ENCODE results near the gene CEP112. TPM values are rescaled to one million over a fixed set of nuclear protein-coding genes. Genes with fewer than 3 reads are reported as not detected.
A peak's percentile ranks its signal among the peaks of the same experiment; 100 is the strongest.
"Not testable (repeated sequence)": the region's sequence is repeated elsewhere in the genome, so short reads cannot be mapped to it uniquely, and the experiment has no call there.

The CEP112 gene
- total RNA-seq, 1 experiment from 2014 or later: 41.6 TPM

GRCh38 chr17:65684631-65685030, 507.3 kb downstream of the CEP112 start:
- H3K4me3 ChIP-seq: no peak overlapping the region
- peaks cover 19% of the 10 kb centered on the region; the same call in 1 of the 2 replicates for H3K36me3 ChIP-seq
- no peaks in the 10 kb centered on the region for H3K9me3 ChIP-seq (replicated peaks)
- no peak for DNase-seq
- no peaks in the 10 kb centered on the region for H3K4me1 ChIP-seq
- H3K27me3 ChIP-seq: no peaks in the 10 kb centered on the region
- no peak overlapping the region for H3K27ac ChIP-seq

- peaks cover 13% of the 10 kb centered on the region; the same call in 1 of the 2 replicates for H3K36me3 ChIP-seq
- H3K4me1 ChIP-seq: peaks cover 7% of the 10 kb centered on the region
- no peak overlapping the region for H3K4me3 ChIP-seq
- DNase-seq: no peak
- H3K27ac ChIP-seq: no peak overlapping the region
- no peaks in the 10 kb centered on the region for H3K9me3 ChIP-seq (replicated peaks)
- H3K27me3 ChIP-seq: no peaks in the 10 kb centered on the region
Measured at GRCh38 chr17:65683428-65683827, 508.5 kb downstream of the CEP112 start.

GRCh38 chr17:65681763-65682162, 510.2 kb downstream of the CEP112 start:
- not testable (repeated sequence) for H3K36me3 ChIP-seq; H3K9me3 ChIP-seq (replicated peaks); H3K27ac ChIP-seq; H3K4me3 ChIP-seq; H3K27me3 ChIP-seq; DNase-seq
- H3K4me1 ChIP-seq: peaks cover 15% of the 10 kb centered on the region

GRCh38 chr17:65679165-65679845, 512.6 kb downstream of the CEP112 start:
- Histone ChIP-seq H3K27me3 (no peaks in the 10 kb centered on the region), H3K4me3 (no peak overlapping the region), H3K4me1 (peaks cover 15% of the 10 kb centered on the region), H3K36me3 (no peaks in the 10 kb centered on the region), H3K27ac (peak overlapping the region; percentile 34), H3K9me3 (replicated peaks) (no peaks in the 10 kb centered on the region)
- DNase-seq: peak; percentile 12 to 69

- DNase-seq: peak; percentile 62 to 81
- Histone ChIP-seq H3K9me3 (replicated peaks) (no peaks in the 10 kb centered on the region), H3K27me3 (no peaks in the 10 kb centered on the region), H3K36me3 (no peaks in the 10 kb centered on the region), H3K27ac (peak overlapping the region; percentile 46), H3K4me3 (no peak overlapping the region), H3K4me1 (peaks cover 15% of the 10 kb centered on the region)
Measured at GRCh38 chr17:65678546-65678945, 513.4 kb downstream of the CEP112 start.

GRCh38 chr17:65677932-65678331, 514.0 kb downstream of the CEP112 start:
- Histone ChIP-seq H3K9me3 (replicated peaks) (no peaks in the 10 kb centered on the region), H3K36me3 (no peaks in the 10 kb centered on the region), H3K4me3 (no peak overlapping the region), H3K27me3 (no peaks in the 10 kb centered on the region), H3K4me1 (peaks cover 15% of the 10 kb centered on the region), H3K27ac (peak overlapping the region; percentile 46)
- DNase-seq: no peak

- no peaks in the 10 kb centered on the region for H3K27me3 ChIP-seq
- no peak overlapping the region for H3K4me3 ChIP-seq
- peaks cover 20% of the 10 kb centered on the region for H3K4me1 ChIP-seq
- H3K27ac ChIP-seq: no peak overlapping the region
- H3K9me3 ChIP-seq (replicated peaks): no peaks in the 10 kb centered on the region
- DNase-seq: no peak
- no peaks in the 10 kb centered on the region for H3K36me3 ChIP-seq
Measured at GRCh38 chr17:65674246-65675045, 517.5 kb downstream of the CEP112 start.

GRCh38 chr17:65670667-65671371, 521.1 kb downstream of the CEP112 start:
- H3K27me3 ChIP-seq: no peaks in the 10 kb centered on the region
- peak overlapping the region; percentile 57 for H3K27ac ChIP-seq
- peaks cover 3% of the 10 kb centered on the region; the same call in 1 of the 2 replicates for H3K36me3 ChIP-seq
- H3K4me1 ChIP-seq: peaks cover 7% of the 10 kb centered on the region
- no peak overlapping the region for H3K4me3 ChIP-seq
- peak; percentile 49 to 65 for DNase-seq
- no peaks in the 10 kb centered on the region for H3K9me3 ChIP-seq (replicated peaks)

GRCh38 chr17:65668211-65668610, 523.7 kb downstream of the CEP112 start:
- Histone ChIP-seq H3K4me3 (no peak overlapping the region), H3K4me1 (peaks cover 7% of the 10 kb centered on the region), H3K27me3 (no peaks in the 10 kb centered on the region), H3K9me3 (replicated peaks) (no peaks in the 10 kb centered on the region; the same call in 1 of the 2 replicates), H3K36me3 (peaks cover 3% of the 10 kb centered on the region; the same call in 1 of the 2 replicates), H3K27ac (no peak overlapping the region)
- no peak for DNase-seq

GRCh38 chr17:65667656-65668055, 524.3 kb downstream of the CEP112 start:
- Histone ChIP-seq H3K27ac (no peak overlapping the region), H3K36me3 (peaks cover 3% of the 10 kb centered on the region; the same call in 1 of the 2 replicates), H3K9me3 (replicated peaks) (no peaks in the 10 kb centered on the region; the same call in 1 of the 2 replicates), H3K4me1 (peaks cover 7% of the 10 kb centered on the region), H3K4me3 (no peak overlapping the region), H3K27me3 (no peaks in the 10 kb centered on the region)
- no peak for DNase-seq

- H3K27ac ChIP-seq: no peak overlapping the region
- peaks cover 7% of the 10 kb centered on the region; the same call in 1 of the 2 replicates for H3K36me3 ChIP-seq
- no peak for DNase-seq
- no peaks in the 10 kb centered on the region for H3K27me3 ChIP-seq
- H3K4me3 ChIP-seq: no peak overlapping the region
- H3K9me3 ChIP-seq (replicated peaks): no peaks in the 10 kb centered on the region; the same call in 1 of the 2 replicates
- peaks cover 7% of the 10 kb centered on the region for H3K4me1 ChIP-seq
Measured at GRCh38 chr17:65666876-65667321, 525.0 kb downstream of the CEP112 start.

- H3K36me3 ChIP-seq: peaks cover 7% of the 10 kb centered on the region; the same call in 1 of the 2 replicates
- H3K9me3 ChIP-seq (replicated peaks): no peaks in the 10 kb centered on the region; the same call in 1 of the 2 replicates
- H3K4me3 ChIP-seq: no peak overlapping the region
- H3K27ac ChIP-seq: no peak overlapping the region
- peaks cover 3% of the 10 kb centered on the region for H3K4me1 ChIP-seq
- DNase-seq: no peak
- H3K27me3 ChIP-seq: no peaks in the 10 kb centered on the region
Measured at GRCh38 chr17:65665966-65666365, 526.0 kb downstream of the CEP112 start.

- Histone ChIP-seq H3K27ac (no peak overlapping the region), H3K9me3 (replicated peaks) (no peaks in the 10 kb centered on the region; the same call in 1 of the 2 replicates), H3K4me3 (no peak overlapping the region), H3K4me1 (no peaks in the 10 kb centered on the region), H3K36me3 (peaks cover 7% of the 10 kb centered on the region; the same call in 1 of the 2 replicates), H3K27me3 (no peaks in the 10 kb centered on the region)
- DNase-seq: no peak
Measured at GRCh38 chr17:65664696-65665095, 527.2 kb downstream of the CEP112 start.

GRCh38 chr17:65664266-65664665, 527.7 kb downstream of the CEP112 start:
- Histone ChIP-seq H3K36me3 (peaks cover 6% of the 10 kb centered on the region; the same call in 1 of the 2 replicates), H3K4me3 (no peak overlapping the region), H3K9me3 (replicated peaks) (no peaks in the 10 kb centered on the region; the same call in 1 of the 2 replicates), H3K4me1 (no peaks in the 10 kb centered on the region), H3K27me3 (no peaks in the 10 kb centered on the region), H3K27ac (no peak overlapping the region)
- no peak for DNase-seq
